AG09309 (cell line): Measurements from ENCODE around the gene PRKCA.

Experiments
- DNase-seq: peaks from one replicate; pipeline ENCODE4 v3.0.0-alpha.2; 2010; ENCODE audit warnings: low read depth
- H3K4me3 ChIP-seq: 2 replicates; pipeline ENCODE4 v1.5.1; 2011; ENCODE audit warnings: mild to moderate bottlenecking, low read depth, low read length, moderate library complexity; ENCODE audit not compliant: control insufficient read depth
- TF ChIP-seq, protein P1 (sequence below): IDR thresholded peaks from 2 replicates; pipeline ENCODE4 v1.5.1; 2011; ENCODE audit warnings: mild to moderate bottlenecking, low read depth, low read length, inconsistent platforms; ENCODE audit not compliant: insufficient read depth, control insufficient read depth; ENCODE audit errors: missing control alignments

PRKCA gene

DNA sequence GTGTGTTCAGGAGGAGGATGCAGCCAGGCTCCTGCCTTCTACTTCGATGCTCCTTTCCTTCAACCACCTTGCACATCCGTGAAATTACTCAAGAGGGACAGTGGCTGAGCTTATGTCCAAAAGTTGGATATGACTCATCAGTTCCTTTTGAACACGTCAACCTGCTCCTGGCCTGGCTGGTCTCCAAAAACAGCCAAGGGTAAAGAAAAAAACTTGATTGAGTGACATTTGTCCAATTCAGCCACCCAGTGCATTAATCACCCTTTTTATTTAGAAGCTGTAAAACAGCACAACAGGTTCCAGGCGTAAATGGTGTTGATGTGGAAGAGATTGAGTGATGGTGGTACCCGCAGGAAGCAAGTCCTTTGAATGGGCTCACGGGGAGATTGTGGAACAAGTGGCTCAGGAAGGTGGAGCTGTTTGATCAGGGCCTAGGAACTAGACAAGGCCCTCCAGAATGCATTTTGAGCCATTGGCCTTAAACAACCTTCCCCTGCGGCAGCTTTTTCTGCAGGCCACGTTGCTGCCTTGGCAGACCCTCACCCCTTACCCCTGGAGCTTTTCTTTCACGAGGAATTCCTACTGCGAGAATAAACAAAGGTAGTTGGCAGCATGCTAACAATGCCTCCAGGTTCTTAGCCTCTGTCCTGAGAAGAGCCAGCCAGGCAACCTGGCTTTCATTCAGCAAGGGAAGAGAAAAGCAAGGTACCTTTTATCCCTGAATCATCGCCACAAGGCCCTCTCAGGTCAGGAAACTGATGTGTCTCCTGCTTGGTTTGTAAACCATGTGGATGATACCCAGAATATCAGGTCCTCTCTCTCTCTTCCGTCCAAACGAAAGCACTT is 359.2 kb downstream of the PRKCA start:
- H3K4me3 ChIP-seq = no peak overlapping the region
- TF ChIP-seq, protein P1, sequence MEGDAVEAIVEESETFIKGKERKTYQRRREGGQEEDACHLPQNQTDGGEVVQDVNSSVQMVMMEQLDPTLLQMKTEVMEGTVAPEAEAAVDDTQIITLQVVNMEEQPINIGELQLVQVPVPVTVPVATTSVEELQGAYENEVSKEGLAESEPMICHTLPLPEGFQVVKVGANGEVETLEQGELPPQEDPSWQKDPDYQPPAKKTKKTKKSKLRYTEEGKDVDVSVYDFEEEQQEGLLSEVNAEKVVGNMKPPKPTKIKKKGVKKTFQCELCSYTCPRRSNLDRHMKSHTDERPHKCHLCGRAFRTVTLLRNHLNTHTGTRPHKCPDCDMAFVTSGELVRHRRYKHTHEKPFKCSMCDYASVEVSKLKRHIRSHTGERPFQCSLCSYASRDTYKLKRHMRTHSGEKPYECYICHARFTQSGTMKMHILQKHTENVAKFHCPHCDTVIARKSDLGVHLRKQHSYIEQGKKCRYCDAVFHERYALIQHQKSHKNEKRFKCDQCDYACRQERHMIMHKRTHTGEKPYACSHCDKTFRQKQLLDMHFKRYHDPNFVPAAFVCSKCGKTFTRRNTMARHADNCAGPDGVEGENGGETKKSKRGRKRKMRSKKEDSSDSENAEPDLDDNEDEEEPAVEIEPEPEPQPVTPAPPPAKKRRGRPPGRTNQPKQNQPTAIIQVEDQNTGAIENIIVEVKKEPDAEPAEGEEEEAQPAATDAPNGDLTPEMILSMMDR = no peak
- no peak for DNase-seq

DNA sequence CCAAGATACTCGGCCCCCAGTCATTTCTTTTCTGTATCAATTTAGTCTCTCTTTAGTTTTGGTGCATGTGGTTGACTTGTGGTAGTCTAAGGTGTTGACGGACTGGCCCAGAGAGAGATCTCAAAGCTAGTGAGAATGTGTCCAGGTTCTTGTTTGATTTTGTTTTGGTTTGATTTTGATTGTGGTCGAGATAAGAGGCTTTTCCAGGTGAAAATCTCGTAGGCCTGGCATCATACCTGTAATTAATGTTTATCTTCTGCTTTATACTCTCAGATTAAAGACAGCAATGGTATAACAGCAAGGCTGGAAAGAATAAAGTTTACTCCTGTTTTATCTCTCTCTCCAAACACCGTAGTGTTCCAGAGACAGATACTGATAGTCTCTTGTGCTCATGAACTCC is 360.1 kb downstream of the PRKCA start:
- TF ChIP-seq, protein P1 = no peak
- DNase-seq = no peak
- H3K4me3 ChIP-seq = no peak overlapping the region

DNA sequence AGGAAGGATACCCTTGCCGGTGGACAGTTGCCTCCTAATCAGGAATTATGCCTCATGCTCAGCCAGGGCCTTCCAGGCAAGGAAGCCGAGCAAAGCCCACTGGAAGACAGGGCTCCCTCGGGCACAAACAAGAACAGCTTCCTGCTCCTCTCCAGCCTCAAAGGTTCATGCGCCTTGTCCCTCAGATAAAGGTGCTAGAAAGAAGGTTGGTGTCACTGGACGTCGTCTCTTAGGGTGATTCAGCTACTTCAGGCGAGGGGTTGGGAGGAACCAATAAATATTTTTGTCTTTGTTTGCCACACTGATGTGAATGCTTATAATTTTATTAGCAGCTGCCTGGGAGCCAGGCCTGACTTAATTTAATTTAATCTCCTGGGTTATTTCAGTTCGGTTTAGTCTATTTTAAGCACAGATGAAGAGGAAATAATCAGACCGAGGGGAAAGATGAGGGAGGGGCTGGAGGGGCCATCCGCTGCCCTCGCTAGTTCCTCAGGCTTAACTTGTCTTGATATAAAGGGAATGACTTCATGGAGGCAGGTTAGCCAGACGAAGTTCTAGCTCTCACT is 360.7 kb downstream of the PRKCA start:
- TF ChIP-seq, protein P1 = no peak
- no peak for DNase-seq
- no peak overlapping the region for H3K4me3 ChIP-seq

DNA sequence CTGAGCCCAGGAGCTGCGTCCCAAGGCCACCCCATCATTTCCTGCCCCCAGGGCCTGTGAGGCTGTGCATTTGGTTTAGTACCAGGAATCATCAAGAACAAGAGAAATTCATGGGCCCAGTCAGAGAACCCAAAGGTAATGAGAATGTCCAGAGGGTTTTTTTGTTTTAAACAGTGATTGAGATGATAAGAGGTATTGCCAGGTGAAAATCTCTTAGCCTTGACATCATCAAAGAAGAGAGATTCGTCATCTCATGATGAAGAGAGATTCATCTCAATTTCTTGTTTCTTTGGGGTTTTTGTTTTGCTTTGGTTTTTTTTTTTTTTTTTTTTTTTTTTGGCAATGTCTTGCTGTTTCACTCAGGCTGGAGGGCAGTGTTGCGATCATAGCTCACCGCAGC is 361.9 kb downstream of the PRKCA start:
- TF ChIP-seq, protein P1 = no peak
- H3K4me3 ChIP-seq = no peak overlapping the region
- DNase-seq = no peak

DNA sequence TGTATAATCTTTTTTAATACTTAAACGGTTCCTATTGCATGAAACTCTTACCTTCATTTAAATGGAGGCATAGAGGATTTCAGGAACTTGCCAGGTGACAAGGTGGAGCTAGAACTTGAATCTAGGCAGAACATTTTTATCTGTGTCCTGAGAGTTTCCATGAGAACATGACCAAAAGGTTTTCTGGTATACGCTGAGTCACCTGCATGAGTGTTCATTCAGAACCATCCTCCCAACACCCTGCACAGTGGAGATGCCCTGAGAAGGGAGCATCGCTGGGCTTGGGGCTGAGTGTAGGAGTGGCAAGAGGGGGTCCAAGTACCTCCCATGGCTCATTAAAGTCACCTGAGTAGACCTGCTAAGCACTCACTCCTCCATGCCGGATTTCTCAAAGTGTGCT is 362.8 kb downstream of the PRKCA start:
- TF ChIP-seq, protein P1 = no peak
- no peak for DNase-seq
- no peak overlapping the region for H3K4me3 ChIP-seq

DNA sequence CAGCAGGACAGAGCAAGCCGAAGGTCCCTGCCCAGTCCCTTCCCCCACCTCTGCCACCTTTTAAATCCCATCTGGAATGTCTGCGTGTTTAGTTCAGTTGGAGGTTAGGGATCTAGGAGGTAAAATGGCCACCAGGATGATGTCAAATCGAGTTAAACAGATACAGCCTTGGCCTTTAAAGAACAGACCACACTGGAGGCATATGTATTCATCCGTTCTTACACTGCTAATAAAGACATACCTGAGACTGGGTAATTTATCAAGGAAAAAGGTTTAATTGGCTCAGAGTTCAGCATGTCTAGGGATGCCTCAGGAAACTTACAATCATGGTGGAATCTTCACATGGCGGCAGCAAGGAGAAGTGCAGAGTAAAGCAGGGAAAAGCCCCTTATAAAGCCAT is 364.7 kb downstream of the PRKCA start:
- TF ChIP-seq, protein P1 = no peak
- no peak overlapping the region for H3K4me3 ChIP-seq
- DNase-seq = no peak
